KMS-11 (cell line): Measurements from ENCODE around the gene CCNDBP1.

Experiments
- H2AFZ ChIP-seq: fragments of 200-600 bp; sonication (generic); 2 replicates; pipeline ENCODE4 v1.6.1; 2016; ENCODE audit warnings: antibody characterized with exemption, mixed run types, low read depth
- H3K27ac ChIP-seq: fragments of 200-600 bp; sonication (generic); 2 replicates; pipeline ENCODE4 v1.6.1; 2016; ENCODE audit warnings: mild to moderate bottlenecking, mixed run types
- H3K27me3 ChIP-seq: fragments of 200-600 bp; sonication (generic); 2 replicates; pipeline ENCODE4 v1.6.1; 2017; ENCODE audit warnings: mild to moderate bottlenecking, low read depth, mixed run types, moderate library complexity; ENCODE audit not compliant: insufficient read depth
- H3K36me3 ChIP-seq: fragments of 200-600 bp; sonication (generic); 2 replicates; pipeline ENCODE4 v1.6.1; 2017; ENCODE audit warnings: mild to moderate bottlenecking, mixed run types; ENCODE audit not compliant: insufficient read depth
- H3K4me1 ChIP-seq: fragments of 200-600 bp; sonication (generic); 2 replicates; pipeline ENCODE4 v1.6.1; 2016; ENCODE audit warnings: mild to moderate bottlenecking, low read depth, mixed run types; ENCODE audit not compliant: poor library complexity, severe bottlenecking
- H3K4me2 ChIP-seq: fragments of 200-600 bp; sonication (generic); 2 replicates; pipeline ENCODE4 v1.7.0; 2016; ENCODE audit warnings: mild to moderate bottlenecking, mixed run types
- H3K4me3 ChIP-seq: fragments of 200-600 bp; sonication (generic); IDR thresholded peaks from 2 replicates; pipeline ENCODE4 v1.6.1; 2017; ENCODE audit warnings: low read depth, low read length, mixed read lengths; ENCODE audit not compliant: insufficient read depth
- H3K79me2 ChIP-seq: fragments of 200-600 bp; sonication (generic); 2 replicates; pipeline ENCODE4 v1.6.1; 2016; ENCODE audit warnings: low read depth, mixed run types; ENCODE audit not compliant: insufficient read depth
- H3K9ac ChIP-seq: fragments of 200-600 bp; sonication (generic); 2 replicates; pipeline ENCODE4 v1.6.1; 2016; ENCODE audit warnings: mild to moderate bottlenecking, mixed run types
- H4K20me1 ChIP-seq: fragments of 200-600 bp; sonication (generic); 2 replicates; pipeline ENCODE4 v1.6.1; 2016; ENCODE audit warnings: mild to moderate bottlenecking, mixed run types; ENCODE audit not compliant: insufficient read depth
- TF ChIP-seq, protein P1 (sequence below): fragments of 200-600 bp; sonication (generic); conservative IDR thresholded peaks from 2 replicates; pipeline ENCODE4 v1.6.1; 2017; ENCODE audit warnings: low read depth, mild to moderate bottlenecking, antibody characterized with exemption, low read length, moderate library complexity, mixed read lengths

Gene CCNDBP1

GRCh38 chr15:43238671-43239131 is 53.5 kb downstream of the CCNDBP1 start:
- H3K9ac ChIP-seq: no peak overlapping the region
- TF ChIP-seq, protein P1, sequence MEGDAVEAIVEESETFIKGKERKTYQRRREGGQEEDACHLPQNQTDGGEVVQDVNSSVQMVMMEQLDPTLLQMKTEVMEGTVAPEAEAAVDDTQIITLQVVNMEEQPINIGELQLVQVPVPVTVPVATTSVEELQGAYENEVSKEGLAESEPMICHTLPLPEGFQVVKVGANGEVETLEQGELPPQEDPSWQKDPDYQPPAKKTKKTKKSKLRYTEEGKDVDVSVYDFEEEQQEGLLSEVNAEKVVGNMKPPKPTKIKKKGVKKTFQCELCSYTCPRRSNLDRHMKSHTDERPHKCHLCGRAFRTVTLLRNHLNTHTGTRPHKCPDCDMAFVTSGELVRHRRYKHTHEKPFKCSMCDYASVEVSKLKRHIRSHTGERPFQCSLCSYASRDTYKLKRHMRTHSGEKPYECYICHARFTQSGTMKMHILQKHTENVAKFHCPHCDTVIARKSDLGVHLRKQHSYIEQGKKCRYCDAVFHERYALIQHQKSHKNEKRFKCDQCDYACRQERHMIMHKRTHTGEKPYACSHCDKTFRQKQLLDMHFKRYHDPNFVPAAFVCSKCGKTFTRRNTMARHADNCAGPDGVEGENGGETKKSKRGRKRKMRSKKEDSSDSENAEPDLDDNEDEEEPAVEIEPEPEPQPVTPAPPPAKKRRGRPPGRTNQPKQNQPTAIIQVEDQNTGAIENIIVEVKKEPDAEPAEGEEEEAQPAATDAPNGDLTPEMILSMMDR: no peak
- no peaks in the 10 kb centered on the region for H3K4me1 ChIP-seq
- H3K79me2 ChIP-seq: no peaks in the 10 kb centered on the region
- H3K4me3 ChIP-seq: no peak overlapping the region
- no peaks in the 10 kb centered on the region for H3K27me3 ChIP-seq
- H3K27ac ChIP-seq: no peak overlapping the region
- H3K36me3 ChIP-seq: no peaks in the 10 kb centered on the region
- H3K4me2 ChIP-seq: no peak overlapping the region
- H4K20me1 ChIP-seq: no peaks in the 10 kb centered on the region
- no peak overlapping the region for H2AFZ ChIP-seq

DNA sequence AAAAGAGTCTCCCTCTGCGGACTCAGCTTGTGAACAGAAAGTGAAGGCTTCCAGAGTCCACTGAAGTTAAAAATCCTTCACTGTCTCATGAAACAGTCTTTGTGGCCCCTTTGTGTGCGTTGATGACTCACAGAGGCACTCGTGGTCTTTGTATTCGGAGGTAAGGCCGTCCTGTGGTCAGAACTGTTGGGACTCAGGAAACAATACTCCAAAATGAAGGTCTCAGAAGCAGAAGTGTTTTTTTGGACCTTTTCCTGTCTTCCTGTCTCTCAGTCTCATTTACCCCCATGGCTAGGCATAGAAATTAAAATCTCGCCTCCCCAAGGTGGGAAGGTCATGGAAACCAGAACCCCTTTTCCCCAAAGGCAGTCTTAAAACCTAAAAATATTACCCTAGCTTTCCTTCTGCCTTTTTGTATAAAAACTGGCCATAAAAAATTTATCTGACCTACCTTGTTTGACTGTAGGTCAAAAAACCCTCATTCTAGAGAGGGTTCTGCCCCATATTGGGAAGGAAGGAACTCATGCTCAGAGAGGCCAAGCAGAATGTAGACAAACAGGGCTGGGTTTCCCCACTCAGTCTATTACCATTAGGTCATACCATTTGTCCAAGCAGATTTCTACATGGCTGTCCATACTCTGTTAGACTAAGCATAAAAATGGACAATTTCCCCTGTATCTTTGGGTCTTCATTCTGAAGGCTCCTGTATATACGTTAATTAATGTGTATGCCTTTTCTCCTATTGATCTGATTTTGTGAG is 54.7 kb downstream of the CCNDBP1 start:
- H3K27me3 ChIP-seq: no peaks in the 10 kb centered on the region
- no peaks in the 10 kb centered on the region for H3K4me1 ChIP-seq
- no peaks in the 10 kb centered on the region for H4K20me1 ChIP-seq
- H3K4me2 ChIP-seq: no peak overlapping the region
- H3K79me2 ChIP-seq: no peaks in the 10 kb centered on the region
- no peak overlapping the region for H3K27ac ChIP-seq
- TF ChIP-seq, protein P1: no peak
- H2AFZ ChIP-seq: no peak overlapping the region
- no peaks in the 10 kb centered on the region for H3K36me3 ChIP-seq
- no peak overlapping the region for H3K4me3 ChIP-seq
- H3K9ac ChIP-seq: no peak overlapping the region

DNA sequence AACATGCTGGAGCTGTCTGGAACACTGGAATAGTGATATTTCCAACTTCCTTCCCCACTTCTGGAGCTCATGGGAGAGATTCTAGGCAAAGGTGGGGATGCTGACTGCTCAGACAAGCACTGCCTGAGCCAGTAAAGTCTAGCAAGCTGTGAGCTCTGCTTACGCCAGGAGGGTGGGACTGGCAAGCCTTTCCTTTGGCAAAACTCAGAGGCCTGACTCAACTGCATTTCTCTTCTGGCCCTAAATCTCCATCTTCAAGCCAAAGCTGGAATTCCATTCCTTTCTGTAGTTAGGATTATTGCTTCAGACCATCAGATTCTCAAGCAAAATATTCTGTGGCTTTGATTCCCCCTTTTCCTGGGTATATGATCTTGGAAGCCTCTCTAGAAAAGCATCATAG is 55.9 kb downstream of the CCNDBP1 start:
- Histone ChIP-seq H4K20me1 (no peaks in the 10 kb centered on the region), H3K27me3 (no peaks in the 10 kb centered on the region), H3K9ac (no peak overlapping the region), H3K79me2 (no peaks in the 10 kb centered on the region), H3K36me3 (no peaks in the 10 kb centered on the region), H3K4me2 (no peak overlapping the region), H3K4me1 (no peaks in the 10 kb centered on the region), H3K27ac (no peak overlapping the region), H3K4me3 (no peak overlapping the region), H2AFZ (no peak overlapping the region)
- TF ChIP-seq, protein P1: no peak

- H3K27ac ChIP-seq: no peak overlapping the region
- no peaks in the 10 kb centered on the region for H3K4me1 ChIP-seq
- H3K79me2 ChIP-seq: no peaks in the 10 kb centered on the region
- TF ChIP-seq, protein P1: no peak
- H3K4me3 ChIP-seq: no peak overlapping the region
- H3K4me2 ChIP-seq: no peak overlapping the region
- H3K9ac ChIP-seq: no peak overlapping the region
- no peaks in the 10 kb centered on the region for H3K36me3 ChIP-seq
- H2AFZ ChIP-seq: no peak overlapping the region
- H3K27me3 ChIP-seq: no peaks in the 10 kb centered on the region
- no peaks in the 10 kb centered on the region for H4K20me1 ChIP-seq
Measured at GRCh38 chr15:43242616-43243015, 57.4 kb downstream of the CCNDBP1 start.
